GM18861 (cell line): Measurements from ENCODE around the gene GPS1.

ENCODE experiments used
- ATAC-seq: cut with Tn5 transposase; IDR thresholded peaks from one replicate; pipeline ENCODE4 v1.9.1; 2021; ENCODE audit not compliant: unreplicated experiment

Gene GPS1

GRCh38 chr17:82087961-82088837 lies 36.5 kb downstream of the GPS1 start:
- no peak for ATAC-seq

DNA sequence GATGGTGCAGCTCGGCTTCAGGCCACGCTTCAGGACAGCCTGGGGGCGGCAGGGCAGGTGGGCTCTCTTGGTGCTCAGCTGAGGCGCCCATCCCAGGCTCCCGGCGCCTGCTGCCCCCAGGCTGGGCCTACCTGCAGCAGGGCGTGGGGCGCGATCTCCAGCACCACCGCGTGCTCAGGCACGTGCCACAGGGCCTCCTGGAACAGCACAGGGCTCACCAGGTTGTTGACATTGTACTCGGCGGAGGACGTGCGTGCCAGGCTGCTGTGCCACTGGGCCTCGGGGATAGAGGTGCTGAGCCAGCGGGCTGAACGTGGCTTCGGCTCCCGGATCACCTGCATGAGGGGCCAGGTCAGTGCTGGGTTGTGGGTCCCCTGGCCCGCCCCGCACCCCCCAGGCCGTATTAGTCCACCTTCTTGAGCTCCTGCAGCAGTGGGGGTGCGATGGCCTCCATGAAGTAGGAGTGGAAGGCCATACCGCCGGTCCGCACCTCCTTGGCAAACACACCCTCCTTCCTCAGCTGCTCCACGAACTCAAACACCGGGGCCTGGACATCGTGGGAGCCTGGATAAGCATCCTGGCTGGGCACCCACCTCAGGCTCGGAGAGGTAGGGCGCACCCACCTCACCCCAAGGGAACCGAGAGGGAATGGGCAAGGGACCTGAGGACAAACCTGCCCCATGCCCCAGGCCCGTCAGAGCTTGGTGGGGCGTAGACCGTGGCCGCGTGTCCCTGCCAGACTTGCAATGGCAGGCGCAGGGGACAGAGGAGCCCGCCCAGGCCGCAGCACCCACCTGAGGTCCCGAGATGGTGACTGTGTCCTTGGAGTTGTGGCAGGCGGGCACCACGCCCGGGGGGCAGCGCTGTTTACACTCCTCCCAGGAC lies 37.4 kb downstream of the GPS1 start:
- no peak for ATAC-seq

- ATAC-seq, result no peak
These were observed 38.2 kb downstream of the GPS1 start for GRCh38 chr17:82089723-82090548.

DNA sequence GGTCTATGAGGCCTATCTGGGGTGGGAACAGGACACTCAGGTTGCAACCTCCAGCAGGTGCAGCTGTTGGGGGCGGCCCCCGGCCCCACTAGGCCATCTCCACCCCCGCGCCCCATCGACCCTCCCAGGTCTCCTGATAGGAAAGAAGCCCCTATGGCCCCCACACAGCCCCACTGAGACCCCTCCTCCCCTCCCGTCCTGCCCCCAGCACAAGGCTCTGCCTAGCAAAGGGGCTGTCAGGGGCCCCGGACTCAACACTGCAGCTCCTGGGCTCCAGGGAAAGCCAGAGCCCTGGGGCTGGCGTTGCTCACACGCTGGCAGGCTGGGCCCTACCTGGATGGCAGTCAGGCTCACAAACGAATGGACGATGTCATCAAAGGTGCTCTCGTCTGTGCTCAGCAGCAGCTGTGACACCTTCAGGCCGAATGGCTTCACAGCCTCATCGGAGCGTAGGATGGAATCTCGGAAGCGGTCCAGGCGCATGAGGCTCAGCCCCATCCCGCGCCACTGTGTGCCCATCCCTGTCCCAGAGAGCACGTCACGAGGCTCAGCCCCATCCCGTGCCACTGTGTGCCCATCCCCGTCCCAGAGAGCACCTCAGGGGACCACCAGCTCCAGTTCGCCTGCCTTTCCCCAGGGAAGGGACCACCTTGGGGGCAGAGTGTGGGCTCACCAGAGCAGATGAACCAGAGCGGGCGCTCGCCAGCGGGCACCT lies 39.0 kb downstream of the GPS1 start:
- no peak for ATAC-seq

- ATAC-seq, result no peak
These were observed 39.8 kb downstream of the GPS1 start for GRCh38 chr17:82091264-82092066.

- ATAC-seq, result no peak
These were observed 40.4 kb downstream of the GPS1 start for GRCh38 chr17:82092094-82092586.

GRCh38 chr17:82092628-82092994 lies 40.9 kb downstream of the GPS1 start:
- ATAC-seq, result no peak

GRCh38 chr17:82092995-82093751 lies 41.5 kb downstream of the GPS1 start:
- no peak for ATAC-seq

DNA sequence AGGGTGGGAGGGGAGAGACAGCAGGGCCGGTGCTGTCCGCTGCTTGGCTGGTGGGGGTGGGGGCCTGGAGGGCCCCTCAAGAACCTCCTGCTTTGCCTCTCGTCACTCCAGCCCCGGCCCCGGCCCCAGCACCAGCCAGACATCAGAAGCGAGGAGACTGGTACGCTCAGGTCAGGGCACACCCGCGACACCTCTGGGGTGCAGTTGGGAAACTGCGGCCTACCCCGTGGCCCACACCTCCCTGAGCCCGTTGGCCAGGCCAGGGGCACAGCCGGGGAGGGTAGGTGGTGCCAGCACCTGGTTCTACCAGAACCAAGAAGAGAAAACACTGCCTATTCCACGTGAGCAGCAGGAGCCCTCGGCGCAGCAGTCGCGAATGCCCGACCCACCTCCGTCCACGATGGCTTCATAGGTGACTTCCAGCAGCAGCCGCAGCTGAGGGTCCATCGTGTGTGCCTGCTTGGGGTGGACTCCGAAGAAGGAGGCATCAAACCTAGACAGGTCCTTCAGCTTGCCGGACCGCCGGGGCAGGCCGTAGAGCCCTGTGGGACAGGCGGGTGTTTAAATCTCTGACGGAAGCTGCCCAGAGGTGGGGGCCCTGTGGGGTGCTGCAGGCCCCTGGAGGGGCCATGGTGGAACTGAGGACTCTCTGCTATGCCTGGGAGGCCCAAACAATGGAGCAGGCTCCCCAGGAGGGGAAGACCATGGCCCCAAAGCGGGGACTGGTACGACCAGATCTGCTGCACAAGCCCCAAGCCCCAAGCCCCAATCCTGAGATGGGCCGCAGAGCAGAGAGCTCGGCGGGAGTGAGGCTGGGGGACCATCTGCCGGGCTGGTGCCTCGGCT lies 43.5 kb downstream of the GPS1 start:
- no peak for ATAC-seq

GRCh38 chr17:82095777-82096708 lies 44.3 kb downstream of the GPS1 start:
- no peak for ATAC-seq

- ATAC-seq, result no peak
These were observed 45.0 kb downstream of the GPS1 start for GRCh38 chr17:82096709-82097183.

GRCh38 chr17:82097184-82097918 lies 45.7 kb downstream of the GPS1 start:
- no peak for ATAC-seq

GRCh38 chr17:82097919-82098168 lies 46.1 kb downstream of the GPS1 start:
- peak; percentile 6 for ATAC-seq

- peak; percentile 59 for ATAC-seq
These were observed 46.7 kb downstream of the GPS1 start, which contains the start of gene FASN for GRCh38 chr17:82098169-82098938. Gene FASN, minus strand, starts transcription at chr17:82098236. Its CDS starts 1,791 bp downstream, at chr17:82096445.
